ENCODE data around the gene MACROD2.

MACROD2 gene

GRCh38 chr20:14890713-14891112 is 895.4 kb downstream of the MACROD2 start:
- H3K4me3 ChIP-seq (ENCODE audit: low read depth, low read length) = no peak overlapping the region
- POLR2A ChIA-PET = no interaction called here
- CTCF ChIA-PET = no interaction called here
- no peak for DNase-seq (ENCODE audit: low read depth, low spot score)
- no peak for TF ChIP-seq CTCF (IDR thresholded peaks at IDR 0.05; ENCODE audit: insufficient read depth, low read length, missing control alignments)

GRCh38 chr20:14892782-14893181 is 897.5 kb downstream of the MACROD2 start:
- CTCF ChIA-PET = no interaction called here
- POLR2A ChIA-PET = no interaction called here
- TF ChIP-seq CTCF (IDR thresholded peaks at IDR 0.05; ENCODE audit: insufficient read depth, low read length, missing control alignments) = no peak
- DNase-seq (ENCODE audit: low read depth, low spot score) = no peak
- no peak overlapping the region for H3K4me3 ChIP-seq (ENCODE audit: low read depth, low read length)

- TF ChIP-seq CTCF (IDR thresholded peaks at IDR 0.05; ENCODE audit: insufficient read depth, low read length, missing control alignments) = no peak
- ChIA-PET CTCF (no interaction called here), POLR2A (no interaction called here)
- H3K4me3 ChIP-seq (ENCODE audit: low read depth, low read length) = no peak overlapping the region
- no peak for DNase-seq (ENCODE audit: low read depth, low spot score)
These were observed 901.3 kb downstream of the MACROD2 start for GRCh38 chr20:14896569-14896968.

- CTCF ChIA-PET = no interaction called here
- no peak overlapping the region for H3K4me3 ChIP-seq (ENCODE audit: low read depth, low read length)
- POLR2A ChIA-PET = no interaction called here
- DNase-seq (ENCODE audit: low read depth, low spot score) = no peak
- no peak for TF ChIP-seq CTCF (IDR thresholded peaks at IDR 0.05; ENCODE audit: insufficient read depth, low read length, missing control alignments)
These were observed 902.3 kb downstream of the MACROD2 start for GRCh38 chr20:14897608-14898007.

GRCh38 chr20:14902432-14903089 is 907.2 kb downstream of the MACROD2 start:
- POLR2A ChIA-PET = no interaction called here
- CTCF ChIA-PET = no interaction called here
- TF ChIP-seq CTCF (IDR thresholded peaks at IDR 0.05; ENCODE audit: insufficient read depth, low read length, missing control alignments) = no peak
- DNase-seq (ENCODE audit: low read depth, low spot score) = no peak
- H3K4me3 ChIP-seq (ENCODE audit: low read depth, low read length) = no peak overlapping the region

GRCh38 chr20:14906908-14907434 is 911.7 kb downstream of the MACROD2 start:
- ChIA-PET CTCF (no interaction called here), POLR2A (no interaction called here)
- no peak overlapping the region for H3K4me3 ChIP-seq (ENCODE audit: low read depth, low read length)
- DNase-seq (ENCODE audit: low read depth, low spot score) = no peak
- no peak for TF ChIP-seq CTCF (IDR thresholded peaks at IDR 0.05; ENCODE audit: insufficient read depth, low read length, missing control alignments)
